Osteocyte (in vitro differentiated cells): ENCODE measurements around the gene KCNIP3. TPM values are rescaled to one million over a fixed set of nuclear protein-coding genes. Genes with fewer than 3 reads are reported as not detected.

Experiments used
- DNase-seq: peaks from one replicate; pipeline ENCODE4 v3.0.0; 2021; ENCODE audit warnings: mixed read lengths; ENCODE audit not compliant: unreplicated experiment; ENCODE audit errors: extremely low spot score
- H3K27ac Mint-ChIP-seq: one replicate; pipeline ENCODE4 v1.8.0; 2021; ENCODE audit warnings: mild to moderate bottlenecking, mixed read lengths; ENCODE audit not compliant: unreplicated experiment
- H3K27me3 Mint-ChIP-seq: one replicate; pipeline ENCODE4 v1.8.0; 2021; ENCODE audit warnings: mixed read lengths; ENCODE audit not compliant: unreplicated experiment
- H3K36me3 Mint-ChIP-seq: one replicate; pipeline ENCODE4 v1.8.0; 2021; ENCODE audit warnings: mixed read lengths; ENCODE audit not compliant: unreplicated experiment
- H3K4me1 Mint-ChIP-seq: one replicate; pipeline ENCODE4 v1.8.0; 2021; ENCODE audit warnings: mixed read lengths; ENCODE audit not compliant: unreplicated experiment
- H3K4me3 Mint-ChIP-seq: one replicate; pipeline ENCODE4 v1.8.0; 2021; ENCODE audit warnings: mild to moderate bottlenecking, moderate library complexity, mixed read lengths; ENCODE audit not compliant: unreplicated experiment
- H3K9me3 Mint-ChIP-seq: one replicate; pipeline ENCODE4 v1.8.0; 2021; ENCODE audit warnings: mixed read lengths; ENCODE audit not compliant: unreplicated experiment
- CTCF ChIP-seq: fragments of 200-600 bp; sonication (generic); IDR thresholded peaks from 2 replicates; pipeline ENCODE4 v1.5.0; 2021; ENCODE audit warnings: antibody characterized with exemption, mild to moderate bottlenecking, moderate library complexity
- total RNA-seq: library from RNA; stranded (reverse); gene quantifications from 2 replicates; pipeline ENCODE4 v1.2.1, GENCODE V29; 2021

Gene KCNIP3
- total RNA-seq, 1 donor from 2014 or later: 1.4 TPM

GRCh38 chr2:95289253-95289652, 7.9 kb upstream of the KCNIP3 start:
- no peak for TF ChIP-seq CTCF
- Mint-ChIP-seq H3K4me1 (no peaks in the 10 kb centered on the region), H3K9me3 (peaks cover 10% of the 10 kb centered on the region), H3K27me3 (no peaks in the 10 kb centered on the region), H3K27ac (no peak overlapping the region), H3K4me3 (no peak overlapping the region), H3K36me3 (no peaks in the 10 kb centered on the region)
- no peak for DNase-seq

- no peak for TF ChIP-seq CTCF
- Mint-ChIP-seq H3K4me1 (no peaks in the 10 kb centered on the region), H3K36me3 (no peaks in the 10 kb centered on the region), H3K4me3 (no peak overlapping the region), H3K9me3 (peaks cover 10% of the 10 kb centered on the region), H3K27me3 (no peaks in the 10 kb centered on the region), H3K27ac (no peak overlapping the region)
- DNase-seq: no peak
These were observed 5.9 kb upstream of the KCNIP3 start for GRCh38 chr2:95291222-95291621.

GRCh38 chr2:95292623-95293260, 4.4 kb upstream of the KCNIP3 start:
- Mint-ChIP-seq H3K27ac (no peak overlapping the region), H3K4me1 (no peaks in the 10 kb centered on the region), H3K9me3 (peaks cover 10% of the 10 kb centered on the region), H3K27me3 (no peaks in the 10 kb centered on the region), H3K4me3 (no peak overlapping the region), H3K36me3 (no peaks in the 10 kb centered on the region)
- TF ChIP-seq CTCF: no peak
- DNase-seq: no peak

GRCh38 chr2:95294579-95295250, 2.4 kb upstream of the KCNIP3 start:
- peaks cover 3% of the 10 kb centered on the region for H3K27me3 Mint-ChIP-seq

More at GRCh38 chr2:95294579-95295250, 2.4 kb upstream of the KCNIP3 start:
- H3K27ac Mint-ChIP-seq: no peak overlapping the region
- H3K4me3 Mint-ChIP-seq: no peak overlapping the region
- no peak for TF ChIP-seq CTCF
- no peak for DNase-seq
- no peaks in the 10 kb centered on the region for H3K36me3 Mint-ChIP-seq
- H3K9me3 Mint-ChIP-seq: peaks cover 10% of the 10 kb centered on the region
- H3K4me1 Mint-ChIP-seq: no peaks in the 10 kb centered on the region
